ENCODE results near the gene KIAA1958. TPM values are rescaled to one million over a fixed set of nuclear protein-coding genes. Genes with fewer than 3 reads are reported as not detected.

The KIAA1958 gene
- total and polyA plus RNA-seq, 2 of the 4 experiments (the other 2 are of a cell fraction): 0.65 to 1.8 TPM

DNA sequence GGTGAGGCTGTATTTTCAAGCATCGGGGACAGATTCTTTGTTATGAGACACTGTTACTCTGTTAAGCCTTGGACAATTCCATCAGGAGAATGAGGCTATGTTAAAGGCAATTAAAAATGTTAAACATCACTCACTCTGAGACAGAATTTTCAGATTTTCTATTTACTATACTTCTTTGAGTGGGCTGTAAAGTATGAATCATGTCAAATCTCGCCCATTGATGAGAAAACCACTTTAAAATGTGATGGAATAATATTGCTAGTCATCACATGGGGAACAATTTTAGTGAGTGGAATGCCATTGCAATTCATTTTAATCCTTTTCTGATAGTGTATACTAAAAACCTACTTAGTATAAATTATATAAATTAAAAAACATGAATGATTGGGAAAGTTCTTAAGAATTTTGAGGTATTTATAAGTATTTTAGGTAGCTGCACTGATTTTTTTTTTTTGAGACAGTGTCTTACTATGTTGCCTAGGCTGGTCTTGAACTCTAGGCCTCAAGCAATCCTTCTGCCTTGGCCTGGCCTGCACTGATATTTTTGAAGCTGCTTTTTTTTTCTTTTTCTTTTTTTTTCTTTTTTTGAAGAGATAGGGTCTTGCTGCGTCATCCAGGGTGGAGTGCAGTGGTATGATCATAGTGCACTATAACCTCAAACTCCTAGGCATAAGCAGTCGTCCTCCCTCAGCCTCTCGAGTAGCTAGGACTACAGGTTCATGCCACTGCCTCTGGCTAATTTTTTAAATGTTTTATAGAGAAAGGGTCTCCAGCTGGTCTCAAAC lies 73.2 kb downstream of the KIAA1958 start:
- Histone ChIP-seq H4K8ac (ENCODE audit: low read depth in 2 of 2, low read length in 2 of 2) (no peak overlapping the region), H2AK9ac (replicated peaks; ENCODE audit: low read depth, low read length, poor library complexity) (no peak overlapping the region), H3K4ac (ENCODE audit: low read depth, low read length) (no peak overlapping the region), H3K4me2 (ENCODE audit: low read depth, low read length) (no peak overlapping the region), H3K56ac (ENCODE audit: extremely low read depth, insufficient read depth, low read length) (no peak overlapping the region), H3K79me1 (ENCODE audit: low read depth in 1 of 2, low read length in 2 of 2) (no peaks in the 10 kb centered on the region; a peak in 1 of 4 replicates), H4K91ac (ENCODE audit: insufficient read depth, low read depth, low read length) (no peak overlapping the region), H2AK5ac (ENCODE audit: low read depth, low read length) (no peak overlapping the region), H4K5ac (ENCODE audit: low read depth, low read length) (no peak overlapping the region; the same call in 1 of the 2 replicates), H2BK20ac (ENCODE audit: low read depth, low read length) (no peak overlapping the region), H3K9me3 (ENCODE audit: control insufficient read depth, insufficient read depth, low read length) (no peaks in the 10 kb centered on the region), H3K9ac (ENCODE audit: low read depth, low read length) (no peak overlapping the region), H3K18ac (ENCODE audit: low read depth, low read length) (no peak overlapping the region), H3K4me1 (ENCODE audit: control insufficient read depth, insufficient read depth, low read length) (peaks cover 10% of the 10 kb centered on the region), H3K4me3 (ENCODE audit: insufficient read depth, low read depth, low read length) (no peak overlapping the region), H3K36me3 (ENCODE audit: control insufficient read depth, insufficient read depth, low read length) (no peaks in the 10 kb centered on the region), H2BK5ac (ENCODE audit: low read depth, low read length, poor library complexity, severe bottlenecking) (no peak overlapping the region), H3K14ac (replicated peaks; ENCODE audit: low read depth, low read length) (no peak overlapping the region), H3K27me3 (ENCODE audit: control insufficient read depth, insufficient read depth, low read length) (no peaks in the 10 kb centered on the region), H2BK15ac (ENCODE audit: low read depth, low read length) (no peak overlapping the region), H2BK120ac (ENCODE audit: low read depth, low read length) (no peak overlapping the region), H3K9me1 (ENCODE audit: insufficient read depth, low read length) (peaks cover 9% of the 10 kb centered on the region; the same call in 1 of the 2 replicates), H3K27ac (ENCODE audit: insufficient read depth, low read length) (no peak overlapping the region), H3K23ac (ENCODE audit: low read depth, low read length) (no peak overlapping the region), H2AFZ (replicated peaks; ENCODE audit: low read length, poor library complexity) (no peak overlapping the region), H4K20me1 (ENCODE audit: insufficient read depth, low read length) (no peaks in the 10 kb centered on the region)
- WGBS, 2 experiments (ENCODE audit: extremely low coverage in 2 of 2, insufficient read length in 1 of 2): no CpG with 5 or more reads among the region's 5 CpGs
- POLR2A ChIA-PET (ENCODE audit: unreplicated experiment): no interaction called here
- in situ Hi-C loops (cut with MboI; ENCODE audit: low sequenced_read_pairs): no loop called here
- BruUV-seq (replicated peaks): no TSS peak
- intact Hi-C loops (cut with micrococcal nuclease): loop anchor here (5.0 kb wide), 1 partner anchor 73 kb away; the partner anchor contains the start of gene KIAA1958
- CTCF ChIA-PET: no interaction called here
- ATAC-seq (ENCODE audit: low read depth): no peak
- no peak for DNase-seq
- dilution Hi-C loops (cut with HindIII; ENCODE audit: low sequenced_read_pairs, unreplicated experiment): no loop called here
- TF ChIP-seq, protein P1, sequence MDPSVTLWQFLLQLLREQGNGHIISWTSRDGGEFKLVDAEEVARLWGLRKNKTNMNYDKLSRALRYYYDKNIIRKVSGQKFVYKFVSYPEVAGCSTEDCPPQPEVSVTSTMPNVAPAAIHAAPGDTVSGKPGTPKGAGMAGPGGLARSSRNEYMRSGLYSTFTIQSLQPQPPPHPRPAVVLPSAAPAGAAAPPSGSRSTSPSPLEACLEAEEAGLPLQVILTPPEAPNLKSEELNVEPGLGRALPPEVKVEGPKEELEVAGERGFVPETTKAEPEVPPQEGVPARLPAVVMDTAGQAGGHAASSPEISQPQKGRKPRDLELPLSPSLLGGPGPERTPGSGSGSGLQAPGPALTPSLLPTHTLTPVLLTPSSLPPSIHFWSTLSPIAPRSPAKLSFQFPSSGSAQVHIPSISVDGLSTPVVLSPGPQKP (IDR thresholded peaks at IDR 0.05; ENCODE audit: borderline replicate concordance, low read depth, low read length): no peak
- TF ChIP-seq, protein P2, sequence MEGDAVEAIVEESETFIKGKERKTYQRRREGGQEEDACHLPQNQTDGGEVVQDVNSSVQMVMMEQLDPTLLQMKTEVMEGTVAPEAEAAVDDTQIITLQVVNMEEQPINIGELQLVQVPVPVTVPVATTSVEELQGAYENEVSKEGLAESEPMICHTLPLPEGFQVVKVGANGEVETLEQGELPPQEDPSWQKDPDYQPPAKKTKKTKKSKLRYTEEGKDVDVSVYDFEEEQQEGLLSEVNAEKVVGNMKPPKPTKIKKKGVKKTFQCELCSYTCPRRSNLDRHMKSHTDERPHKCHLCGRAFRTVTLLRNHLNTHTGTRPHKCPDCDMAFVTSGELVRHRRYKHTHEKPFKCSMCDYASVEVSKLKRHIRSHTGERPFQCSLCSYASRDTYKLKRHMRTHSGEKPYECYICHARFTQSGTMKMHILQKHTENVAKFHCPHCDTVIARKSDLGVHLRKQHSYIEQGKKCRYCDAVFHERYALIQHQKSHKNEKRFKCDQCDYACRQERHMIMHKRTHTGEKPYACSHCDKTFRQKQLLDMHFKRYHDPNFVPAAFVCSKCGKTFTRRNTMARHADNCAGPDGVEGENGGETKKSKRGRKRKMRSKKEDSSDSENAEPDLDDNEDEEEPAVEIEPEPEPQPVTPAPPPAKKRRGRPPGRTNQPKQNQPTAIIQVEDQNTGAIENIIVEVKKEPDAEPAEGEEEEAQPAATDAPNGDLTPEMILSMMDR (conservative IDR thresholded peaks at IDR 0.05; ENCODE audit: low read depth, low read length): no peak
- no peak for TF ChIP-seq MAZ (IDR thresholded peaks at IDR 0.05; ENCODE audit: borderline replicate concordance, low read depth, low read length)
- no peak for TF ChIP-seq NFE2L2 (IDR thresholded peaks at IDR 0.05; ENCODE audit: low read depth, low read length)
- TF ChIP-seq SMC3 (IDR thresholded peaks at IDR 0.05; ENCODE audit: low read depth, low read length): no peak
- TF ChIP-seq BHLHE40 (IDR thresholded peaks at IDR 0.05; ENCODE audit: low read depth, low read length): no peak
- TF ChIP-seq CEBPB (IDR thresholded peaks at IDR 0.05; ENCODE audit: low read depth, low read length): no peak
- TF ChIP-seq RAD21 (IDR thresholded peaks at IDR 0.05; ENCODE audit: low read length): no peak
- TF ChIP-seq RCOR1 (IDR thresholded peaks at IDR 0.05; ENCODE audit: insufficient replicate concordance, low read length): no peak
- TF ChIP-seq CHD1 (IDR thresholded peaks at IDR 0.05; ENCODE audit: low read depth, low read length): no peak
- TF ChIP-seq, protein P3, sequence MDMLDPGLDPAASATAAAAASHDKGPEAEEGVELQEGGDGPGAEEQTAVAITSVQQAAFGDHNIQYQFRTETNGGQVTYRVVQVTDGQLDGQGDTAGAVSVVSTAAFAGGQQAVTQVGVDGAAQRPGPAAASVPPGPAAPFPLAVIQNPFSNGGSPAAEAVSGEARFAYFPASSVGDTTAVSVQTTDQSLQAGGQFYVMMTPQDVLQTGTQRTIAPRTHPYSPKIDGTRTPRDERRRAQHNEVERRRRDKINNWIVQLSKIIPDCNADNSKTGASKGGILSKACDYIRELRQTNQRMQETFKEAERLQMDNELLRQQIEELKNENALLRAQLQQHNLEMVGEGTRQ (IDR thresholded peaks at IDR 0.05; ENCODE audit: low read depth, low read length): no peak
- TF ChIP-seq MXI1 (IDR thresholded peaks at IDR 0.05; ENCODE audit: borderline replicate concordance, low read depth, low read length): no peak
- no peak for TF ChIP-seq POLR2A (IDR thresholded peaks at IDR 0.05; ENCODE audit: low read depth, low read length)
- TF ChIP-seq RFX5 (IDR thresholded peaks at IDR 0.05; ENCODE audit: low read depth, low read length): no peak
- TF ChIP-seq MAFK (IDR thresholded peaks at IDR 0.05; ENCODE audit: low read depth, low read length): no peak
